HepG2 (cell line): ENCODE results near the gene CLN6. TPM values are rescaled to one million over a fixed set of nuclear protein-coding genes. Genes with fewer than 3 reads are reported as not detected.

Experiments used
- HOXA9 ChIP-seq: sonication (generic); formaldehyde crosslinking; IDR thresholded peaks from 2 replicates; pipeline ENCODE4 v1.8.1; 2022; ENCODE audit warnings: missing genetic modification reagents, mild to moderate bottlenecking, moderate library complexity, borderline replicate concordance
- KMT2B ChIP-seq: IDR thresholded peaks from 2 replicates; pipeline ENCODE4 v1.6.1; 2016; ENCODE audit warnings: missing genetic modification reagents, missing compliant biosample characterization
- PRDM15 ChIP-seq: sonication (generic); formaldehyde crosslinking; IDR thresholded peaks from 2 replicates; pipeline ENCODE4 v1.4.0; 2020; ENCODE audit warnings: missing genetic modification reagents
- ZBTB20 ChIP-seq: sonication (generic); formaldehyde crosslinking; IDR thresholded peaks from 2 replicates; pipeline ENCODE4 v1.8.1; 2023; ENCODE audit warnings: missing genetic modification reagents, low read depth, mild to moderate bottlenecking, borderline replicate concordance
- ZC3H13 ChIP-seq: sonication (generic); formaldehyde crosslinking; IDR thresholded peaks from 2 replicates; pipeline ENCODE4 v1.8.1; 2023; ENCODE audit warnings: mild to moderate bottlenecking, missing genetic modification reagents, moderate library complexity
- ZNF142 ChIP-seq: sonication (generic); formaldehyde crosslinking; IDR thresholded peaks from 2 replicates; pipeline ENCODE4 v1.4.0; 2020; ENCODE audit warnings: missing genetic modification reagents
- ZNF280D ChIP-seq: sonication (generic); formaldehyde crosslinking; IDR thresholded peaks from 2 replicates; pipeline ENCODE4 v1.5.1; 2020; ENCODE audit warnings: mild to moderate bottlenecking, missing genetic modification reagents
- ZNF292 ChIP-seq: sonication (generic); formaldehyde crosslinking; IDR thresholded peaks from 2 replicates; pipeline ENCODE4 v1.8.1; 2022; ENCODE audit warnings: mild to moderate bottlenecking, low read depth, missing genetic modification reagents, borderline replicate concordance
- ZNF703 ChIP-seq: sonication (generic); formaldehyde crosslinking; IDR thresholded peaks from 2 replicates; pipeline ENCODE4 v1.5.1; 2020; ENCODE audit warnings: missing genetic modification reagents, mild to moderate bottlenecking, moderate library complexity, borderline replicate concordance
- polyA plus RNA-seq, 8 experiments: library from polyadenylated mRNA; depleted of rRNA in 3 of 8; stranded (reverse) in 7 of 8; unstranded in 1 of 8; fragments of >200 nt; fragmentation: Illumina TruSeq in 4 of 8; extraction: Trizol in 4 of 8; gene quantifications; 2 replicates each; pipeline versions ENCODE4 v1.2.1 to v1.2.3, GENCODE V29; 2011 to 2016; ENCODE audit warnings: low read depth in 4 of 8, missing spikeins in 1 of 8, mixed read lengths in 1 of 8; ENCODE audit not compliant: insufficient read depth in 1 of 8
- total RNA-seq, 5 experiments: library from RNA; depleted of rRNA; stranded (reverse); fragments of >200 nt; fragmentation: Illumina TruSeq; extraction: Trizol; gene quantifications; 2 replicates each; pipeline ENCODE4 v1.2.3, GENCODE V29; 2016; ENCODE audit warnings: low read depth in 1 of 5
- TF ChIP-seq, protein P1 (sequence below): sonication (generic); formaldehyde crosslinking; conservative IDR thresholded peaks from 2 replicates; pipeline ENCODE4 v1.4.0; 2020; ENCODE audit warnings: missing genetic modification reagents
- TF ChIP-seq, protein P2 (sequence below): sonication (generic); formaldehyde crosslinking; IDR thresholded peaks from 2 replicates; pipeline ENCODE4 v1.4.0; 2020; ENCODE audit warnings: missing genetic modification reagents, borderline replicate concordance

CLN6 gene
- total and polyA plus RNA-seq, 2 of the 13 experiments (the other 11 are each of a cell fraction or from before 2014, with no cell fraction given), result 24.9 to 27.1 TPM

DNA sequence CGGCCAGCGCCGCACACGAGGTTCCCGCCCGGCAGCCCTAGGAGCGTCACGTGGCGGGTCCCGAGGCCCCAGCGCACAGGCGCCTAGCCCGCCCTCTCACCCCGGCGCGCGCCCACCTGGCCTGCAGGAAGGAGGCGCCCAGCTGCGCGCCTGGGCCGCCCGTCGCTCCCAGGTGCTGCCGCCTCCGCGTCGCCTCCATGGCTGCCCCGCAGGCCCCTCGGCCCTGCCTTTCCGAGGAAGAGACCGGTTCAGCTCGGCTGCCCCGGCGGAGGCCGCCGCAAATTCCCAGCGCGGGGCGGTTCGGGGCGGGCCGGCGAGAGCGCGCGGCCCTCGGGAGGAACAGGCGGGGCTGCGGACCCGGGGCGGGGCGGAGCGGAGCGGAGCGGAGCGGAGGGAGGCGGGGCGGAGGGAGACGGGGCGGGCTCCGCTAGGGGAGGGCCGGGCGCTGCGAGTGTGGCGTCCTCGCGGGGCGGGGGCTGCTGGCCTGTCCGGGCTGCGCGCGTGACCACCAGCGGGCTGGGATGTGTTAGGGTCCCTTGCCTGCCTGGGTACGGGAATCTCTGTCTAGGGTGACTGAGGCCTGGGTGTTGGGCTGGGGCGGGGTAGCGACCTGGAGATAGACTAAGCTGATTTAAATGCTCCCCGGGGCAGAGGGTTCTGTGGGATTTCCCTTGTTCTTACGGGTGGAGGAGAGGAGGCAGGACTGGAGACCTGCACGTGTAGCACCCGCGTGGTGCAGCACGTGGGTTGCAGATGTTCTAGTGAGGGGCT, at the start of gene CLN6 (continued):
- TF ChIP-seq PRDM15 (CRISPR knock-in tag) (peak; percentile 66), KMT2B (CRISPR knock-in tag) (no peak; the same call in 1 of the 2 replicates), HOXA9 (CRISPR knock-in tag) (peak; percentile 53), ZNF142 (CRISPR knock-in tag) (peak; percentile 69; the same call in 1 of the 2 replicates), ZNF280D (no peak), ZNF292 (no peak), ZC3H13 (CRISPR knock-in tag) (no peak), ZNF703 (no peak), ZBTB20 (CRISPR knock-in tag) (no peak; the same call in 1 of the 2 replicates)
- TF ChIP-seq, protein P1, sequence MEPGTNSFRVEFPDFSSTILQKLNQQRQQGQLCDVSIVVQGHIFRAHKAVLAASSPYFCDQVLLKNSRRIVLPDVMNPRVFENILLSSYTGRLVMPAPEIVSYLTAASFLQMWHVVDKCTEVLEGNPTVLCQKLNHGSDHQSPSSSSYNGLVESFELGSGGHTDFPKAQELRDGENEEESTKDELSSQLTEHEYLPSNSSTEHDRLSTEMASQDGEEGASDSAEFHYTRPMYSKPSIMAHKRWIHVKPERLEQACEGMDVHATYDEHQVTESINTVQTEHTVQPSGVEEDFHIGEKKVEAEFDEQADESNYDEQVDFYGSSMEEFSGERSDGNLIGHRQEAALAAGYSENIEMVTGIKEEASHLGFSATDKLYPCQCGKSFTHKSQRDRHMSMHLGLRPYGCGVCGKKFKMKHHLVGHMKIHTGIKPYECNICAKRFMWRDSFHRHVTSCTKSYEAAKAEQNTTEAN (CRISPR knock-in tag), result peak; percentile 83; the same call in 1 of the 2 replicates
- TF ChIP-seq, protein P2, sequence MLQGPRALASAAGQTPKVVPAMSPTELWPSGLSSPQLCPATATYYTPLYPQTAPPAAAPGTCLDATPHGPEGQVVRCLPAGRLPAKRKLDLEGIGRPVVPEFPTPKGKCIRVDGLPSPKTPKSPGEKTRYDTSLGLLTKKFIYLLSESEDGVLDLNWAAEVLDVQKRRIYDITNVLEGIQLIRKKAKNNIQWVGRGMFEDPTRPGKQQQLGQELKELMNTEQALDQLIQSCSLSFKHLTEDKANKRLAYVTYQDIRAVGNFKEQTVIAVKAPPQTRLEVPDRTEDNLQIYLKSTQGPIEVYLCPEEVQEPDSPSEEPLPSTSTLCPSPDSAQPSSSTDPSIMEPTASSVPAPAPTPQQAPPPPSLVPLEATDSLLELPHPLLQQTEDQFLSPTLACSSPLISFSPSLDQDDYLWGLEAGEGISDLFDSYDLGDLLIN (CRISPR knock-in tag), result peak; percentile 93; the same call in 1 of the 2 replicates
